Measurements from ENCODE around the gene ATP5PO.

- TF ChIP-seq CTCF (IDR thresholded peaks at IDR 0.05 in 4 of 5, conservative IDR thresholded peaks at IDR 0.05 in 1 of 5) (no peak), POLR2A (IDR thresholded peaks at IDR 0.05) (no peak)
Measured at GRCh38 chr21:33859373-33860102, 56.1 kb downstream of the ATP5PO start.

All from gastrocnemius medialis (tissue), 4 donors.